ENCODE measurements around the gene FAT1.

DNA sequence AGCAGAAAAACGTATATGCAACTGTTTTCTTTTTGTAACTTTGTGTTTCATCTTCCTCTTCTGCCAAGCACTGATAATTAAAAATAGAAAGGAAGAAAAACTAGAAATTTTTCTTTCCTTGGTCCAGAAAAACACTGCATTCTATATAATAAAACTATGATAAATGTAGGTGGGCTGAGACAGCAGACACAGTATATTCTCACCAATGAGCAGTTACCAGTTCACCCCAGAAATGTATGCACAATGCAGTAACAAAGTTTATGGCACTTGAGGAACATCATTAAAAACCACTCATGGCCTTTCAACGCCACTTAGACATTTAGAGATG, 79.4 kb downstream of the FAT1 start:
- TF ChIP-seq, protein P1, sequence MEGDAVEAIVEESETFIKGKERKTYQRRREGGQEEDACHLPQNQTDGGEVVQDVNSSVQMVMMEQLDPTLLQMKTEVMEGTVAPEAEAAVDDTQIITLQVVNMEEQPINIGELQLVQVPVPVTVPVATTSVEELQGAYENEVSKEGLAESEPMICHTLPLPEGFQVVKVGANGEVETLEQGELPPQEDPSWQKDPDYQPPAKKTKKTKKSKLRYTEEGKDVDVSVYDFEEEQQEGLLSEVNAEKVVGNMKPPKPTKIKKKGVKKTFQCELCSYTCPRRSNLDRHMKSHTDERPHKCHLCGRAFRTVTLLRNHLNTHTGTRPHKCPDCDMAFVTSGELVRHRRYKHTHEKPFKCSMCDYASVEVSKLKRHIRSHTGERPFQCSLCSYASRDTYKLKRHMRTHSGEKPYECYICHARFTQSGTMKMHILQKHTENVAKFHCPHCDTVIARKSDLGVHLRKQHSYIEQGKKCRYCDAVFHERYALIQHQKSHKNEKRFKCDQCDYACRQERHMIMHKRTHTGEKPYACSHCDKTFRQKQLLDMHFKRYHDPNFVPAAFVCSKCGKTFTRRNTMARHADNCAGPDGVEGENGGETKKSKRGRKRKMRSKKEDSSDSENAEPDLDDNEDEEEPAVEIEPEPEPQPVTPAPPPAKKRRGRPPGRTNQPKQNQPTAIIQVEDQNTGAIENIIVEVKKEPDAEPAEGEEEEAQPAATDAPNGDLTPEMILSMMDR (IDR thresholded peaks at IDR 0.05; ENCODE audit: low read length) = no peak
- no peak for TF ChIP-seq EZH2phosphoT487 (IDR thresholded peaks at IDR 0.05; ENCODE audit: low read length)
